Common myeloid progenitor, CD34-positive (primary cell): ENCODE measurements around the gene SCRG1.

Experiments used
- CTCF ChIA-PET: fragments of 350-600 bp; sonication (Branson Sonifier 250); formaldehyde crosslinking; loops from one replicate; lab custom pipeline; 2021; ENCODE audit warnings: antibody characterized with exemption; lab: Charles Lee
- POLR2A ChIA-PET: fragments of 350-600 bp; sonication (Branson Sonifier 250); formaldehyde crosslinking; loops from one replicate; lab custom pipeline; 2021; ENCODE audit warnings: antibody characterized with exemption; lab: Charles Lee
- DNase-seq, 3 donors: peaks; one replicate each; pipeline versions ENCODE4 v3.0.0 to v3.0.0-alpha.2; 2013
- H3K27ac ChIP-seq, 2 experiments: 1 replicate in 1 of 2; 2 replicates in 1 of 2; pipeline ENCODE4 v1.7.0; 2013; ENCODE audit warnings: inconsistent platforms in 2 of 2, low read length in 2 of 2, mild to moderate bottlenecking in 2 of 2, low read depth in 1 of 2, moderate library complexity in 1 of 2; ENCODE audit not compliant: severe bottlenecking in 2 of 2, insufficient read depth in 1 of 2, poor library complexity in 1 of 2
- H3K27me3 ChIP-seq, 5 experiments: replicated peaks in 2 of 5; 1 replicate in 3 of 5; 2 replicates in 2 of 5; pipeline versions ENCODE4 v1.6.1 to v1.7.0; 2013; ENCODE audit warnings: low read length in 4 of 5, mild to moderate bottlenecking in 2 of 5, moderate library complexity in 2 of 5, inconsistent platforms in 1 of 5; ENCODE audit not compliant: insufficient read depth in 5 of 5, control insufficient read depth in 4 of 5
- H3K36me3 ChIP-seq, 4 experiments: 1 replicate in 2 of 4; 2 replicates in 2 of 4; pipeline versions ENCODE4 v1.6.1 to v1.7.0; 2013; ENCODE audit warnings: low read length in 3 of 4, control low read depth in 1 of 4, mild to moderate bottlenecking in 1 of 4; ENCODE audit not compliant: control insufficient read depth in 4 of 4, insufficient read depth in 4 of 4
- H3K4me1 ChIP-seq, 4 experiments: 1 replicate in 3 of 4; 2 replicates in 1 of 4; pipeline versions ENCODE4 v1.6.1 to v1.7.1; 2013; ENCODE audit warnings: low read length in 3 of 4, mild to moderate bottlenecking in 3 of 4, control low read depth in 1 of 4, inconsistent platforms in 1 of 4, moderate library complexity in 1 of 4; ENCODE audit not compliant: control insufficient read depth in 4 of 4, insufficient read depth in 4 of 4; ENCODE audit errors: control extremely low read depth in 1 of 4
- H3K4me3 ChIP-seq, 7 experiments: 1 replicate in 4 of 7; 2 replicates in 3 of 7; pipeline versions ENCODE4 v1.5.1 to v1.7.0; 2013; ENCODE audit warnings: mild to moderate bottlenecking in 7 of 7, low read length in 6 of 7, moderate library complexity in 6 of 7, inconsistent platforms in 2 of 7, low read depth in 2 of 7, control low read depth in 1 of 7; ENCODE audit not compliant: insufficient read depth in 4 of 7, control insufficient read depth in 1 of 7; ENCODE audit errors: extremely low read depth in 1 of 7
- H3K9me3 ChIP-seq, 5 experiments: 1 replicate in 4 of 5; 2 replicates in 1 of 5; pipeline versions ENCODE4 v1.6.1 to v1.7.1; 2013; ENCODE audit warnings: low read length in 4 of 5, mild to moderate bottlenecking in 2 of 5, inconsistent platforms in 1 of 5, low read depth in 1 of 5, moderate library complexity in 1 of 5; ENCODE audit not compliant: control insufficient read depth in 4 of 5, insufficient read depth in 2 of 5; ENCODE audit errors: control extremely low read depth in 1 of 5
- WGBS: methylation state at CpG from one replicate; pipeline ENCODE4 v1.1.5; 2013; ENCODE audit not compliant: insufficient coverage; 5-methylcytosine and 5-hydroxymethylcytosine counted together

Gene SCRG1

GRCh38 chr4:173381610-173382009 lies 17.3 kb downstream of the SCRG1 start:
- DNase-seq = no peak
- Histone ChIP-seq H3K27ac (no peak overlapping the region), H3K4me3 (no peak overlapping the region), H3K4me1 (peaks cover 0 to 1% (median 0%) of the 10 kb centered on the region in 4 experiments), H3K27me3 (no peaks in the 10 kb centered on the region), H3K9me3 (no peaks in the 10 kb centered on the region), H3K36me3 (peaks cover 0 to 3% (median 0%) of the 10 kb centered on the region in 4 experiments)
- WGBS = 71% methylated on average over 1 of the region's 1 CpG
- ChIA-PET CTCF (interaction anchor here (0.7 kb wide), 1 partner anchor 40 kb away, joined by 3 read pairs; no protein-coding TSS in a partner anchor), POLR2A (no interaction called here)

GRCh38 chr4:173380987-173381386 lies 17.9 kb downstream of the SCRG1 start:
- Histone ChIP-seq H3K36me3 (peaks cover 0 to 9% (median 1%) of the 10 kb centered on the region in 4 experiments), H3K9me3 (no peaks in the 10 kb centered on the region), H3K27ac (no peak overlapping the region), H3K4me3 (no peak overlapping the region), H3K27me3 (no peaks in the 10 kb centered on the region), H3K4me1 (peaks cover 0 to 1% (median 0%) of the 10 kb centered on the region in 4 experiments)
- ChIA-PET POLR2A (no interaction called here), CTCF (no interaction called here)
- DNase-seq = no peak

- Histone ChIP-seq H3K9me3 (no peaks in the 10 kb centered on the region), H3K36me3 (peaks cover 0 to 14% (median 2%) of the 10 kb centered on the region in 4 experiments), H3K4me1 (peaks cover 0 to 1% (median 0%) of the 10 kb centered on the region in 4 experiments), H3K27ac (no peak overlapping the region), H3K27me3 (no peaks in the 10 kb centered on the region), H3K4me3 (no peak overlapping the region)
- ChIA-PET POLR2A (no interaction called here), CTCF (interaction anchor here (2.0 kb wide), 1 partner anchor 10 kb away, joined by 4 read pairs; no protein-coding TSS in a partner anchor)
- WGBS = 100% methylated on average over 2 of the region's 3 CpGs
- DNase-seq = no peak
Measured at GRCh38 chr4:173379929-173380328, 19.0 kb downstream of the SCRG1 start.

- WGBS = no CpG with 5 or more reads among the region's 2 CpGs
- POLR2A ChIA-PET = no interaction called here
- H3K4me1 ChIP-seq = peaks cover 0 to 18% (median 9%) of the 10 kb centered on the region in 4 experiments
- no peak overlapping the region for H3K4me3 ChIP-seq
- no peaks in the 10 kb centered on the region for H3K9me3 ChIP-seq
- CTCF ChIA-PET = interaction anchor here (0.8 to 5.9 kb wide), 4 partner anchors 21 to 39 kb away, joined by 3 to 31 read pairs (median 4); partner anchors contain the start of gene SCRG1
- H3K36me3 ChIP-seq = peaks cover 0 to 14% (median 5%) of the 10 kb centered on the region in 4 experiments
- DNase-seq = no peak
- H3K27ac ChIP-seq = no peak overlapping the region
- no peaks in the 10 kb centered on the region for H3K27me3 ChIP-seq
Measured at GRCh38 chr4:173374588-173374987, 24.3 kb downstream of the SCRG1 start.

GRCh38 chr4:173371292-173372192 lies 27.4 kb downstream of the SCRG1 start:
- peak; percentile 65 to 83 (median 77) for DNase-seq
- CTCF ChIA-PET = interaction anchor here (0.6 to 5.9 kb wide), 6 partner anchors 12 to 70 kb away, joined by 3 to 31 read pairs (median 6); partner anchors contain the start of gene HMGB2
- POLR2A ChIA-PET = interaction anchor here (0.6 to 3.1 kb wide), 5 partner anchors 18 to 138 kb away, joined by 3 to 24 read pairs (median 3); partner anchors contain the start of gene HMGB2
- WGBS = under 1% methylated on average over 56 of the region's 68 CpGs
- peaks cover 4 to 33% (median 20%) of the 10 kb centered on the region in 4 experiments for H3K4me1 ChIP-seq
- H3K4me3 ChIP-seq = peak overlapping the region; percentile 66 to 99 (median 92)
- H3K27me3 ChIP-seq = no peaks in the 10 kb centered on the region
- peaks cover 0 to 10% (median 5%) of the 10 kb centered on the region in 4 experiments for H3K36me3 ChIP-seq
- peak overlapping the region; percentile 75 to 83 for H3K27ac ChIP-seq
- H3K9me3 ChIP-seq = no peaks in the 10 kb centered on the region

- H3K36me3 ChIP-seq = peaks cover 0 to 6% (median under 1%) of the 10 kb centered on the region in 4 experiments
- peaks cover 4 to 36% (median 26%) of the 10 kb centered on the region in 4 experiments for H3K4me1 ChIP-seq
- H3K27ac ChIP-seq = peak within 1 kb of the TSS; percentile 79 to 88
- CTCF ChIA-PET = interaction anchor here (3.9 to 5.9 kb wide), 2 partner anchors 37 to 43 kb away, joined by 18 to 31 read pairs; partner anchors contain the start of gene HMGB2
- H3K4me3 ChIP-seq = peak within 1 kb of the TSS; percentile 66 to 99 (median 92)
- no peaks in the 10 kb centered on the region for H3K27me3 ChIP-seq
- no peaks in the 10 kb centered on the region for H3K9me3 ChIP-seq
- POLR2A ChIA-PET = interaction anchor here (0.6 to 3.1 kb wide), 5 partner anchors 17 to 139 kb away, joined by 3 to 24 read pairs (median 3); partner anchors contain the start of gene HMGB2
- DNase-seq = peak; percentile 99
- 0% methylated on average over 50 of the region's 72 CpGs for WGBS
Measured at GRCh38 chr4:173370477-173371291, 28.2 kb downstream of the SCRG1 start, which contains the start of gene SAP30. SAP30 (plus strand) TSS chr4:173370954; CDS start chr4:173371183, 229 bp downstream.
